ENCODE measurements around the gene OPRPN.

DNA sequence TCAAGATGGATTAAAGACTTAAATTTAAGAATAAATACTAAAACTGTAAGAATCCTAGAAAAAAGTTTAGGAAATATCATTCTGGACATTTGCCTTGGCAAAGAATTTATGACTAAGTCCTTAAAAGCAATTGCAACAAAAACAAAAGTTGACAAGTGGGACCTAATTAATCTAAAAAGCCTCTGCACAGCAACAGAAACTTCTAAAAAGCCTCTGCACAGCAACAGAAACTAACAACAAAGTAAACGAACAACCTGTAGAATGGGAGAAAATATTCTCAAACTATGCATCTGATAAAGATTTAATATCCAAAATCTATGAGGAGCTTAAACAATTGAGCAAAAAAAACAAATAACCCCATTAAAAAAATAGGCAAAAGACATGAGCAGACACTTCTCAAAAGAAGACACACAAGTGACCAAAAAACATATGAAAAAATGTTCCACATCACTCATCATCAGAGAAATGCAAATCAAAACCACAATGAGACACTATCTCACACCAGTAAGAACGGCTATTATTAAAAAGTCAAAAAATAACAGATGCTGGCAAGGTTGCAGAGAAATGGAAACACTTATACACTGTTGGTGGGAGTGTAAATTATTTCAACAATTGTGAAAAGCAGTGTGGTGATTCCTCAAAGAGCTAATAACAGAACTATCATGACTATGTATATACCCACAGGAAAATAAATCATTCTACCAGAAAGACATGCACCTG is 5.5 kb upstream of the OPRPN start:
- TF ChIP-seq ZKSCAN1 (IDR thresholded peaks at IDR 0.05; ENCODE audit: low read depth, low read length) (no peak), POLR2A (conservative IDR thresholded peaks at IDR 0.05) (no peak), CTCF (IDR thresholded peaks at IDR 0.05 in 2 of 3, conservative IDR thresholded peaks at IDR 0.05 in 1 of 3; ENCODE audit: insufficient read depth in 2 of 3, low read depth in 1 of 3, low read length in 3 of 3) (no peak)
- TF ChIP-seq, protein P1, sequence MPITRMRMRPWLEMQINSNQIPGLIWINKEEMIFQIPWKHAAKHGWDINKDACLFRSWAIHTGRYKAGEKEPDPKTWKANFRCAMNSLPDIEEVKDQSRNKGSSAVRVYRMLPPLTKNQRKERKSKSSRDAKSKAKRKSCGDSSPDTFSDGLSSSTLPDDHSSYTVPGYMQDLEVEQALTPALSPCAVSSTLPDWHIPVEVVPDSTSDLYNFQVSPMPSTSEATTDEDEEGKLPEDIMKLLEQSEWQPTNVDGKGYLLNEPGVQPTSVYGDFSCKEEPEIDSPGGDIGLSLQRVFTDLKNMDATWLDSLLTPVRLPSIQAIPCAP (CRISPR knock-in tag; IDR thresholded peaks at IDR 0.05; ENCODE audit: borderline replicate concordance) = no peak
